Measurements from ENCODE around the gene FKBP1B.
"Not testable (repeated sequence)": the region's sequence is repeated elsewhere in the genome, so short reads cannot be mapped to it uniquely, and the experiment has no call there.

Gene FKBP1B

DNA sequence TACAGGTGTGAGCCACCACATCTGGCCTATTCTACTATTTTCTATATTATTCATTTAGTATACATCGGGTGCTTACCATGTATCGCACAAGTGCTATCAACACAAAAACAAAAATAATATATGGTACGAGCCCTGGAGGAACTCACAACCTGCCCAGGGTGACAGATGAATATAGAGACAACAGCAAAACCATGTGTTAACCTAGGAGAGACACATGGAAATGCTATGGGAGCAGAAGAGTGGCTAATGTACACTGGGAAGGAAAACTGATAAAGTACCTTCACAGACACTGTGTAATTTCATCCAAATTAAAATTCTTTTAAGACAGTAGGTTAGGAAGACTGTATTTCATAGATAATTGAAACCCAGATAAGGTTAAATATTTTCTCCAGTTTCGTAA is 22.7 kb downstream of the FKBP1B start:
- DNase-seq (ENCODE audit: low read depth), result no peak

- no peak for DNase-seq (ENCODE audit: low read depth)
These were observed 24.3 kb downstream of the FKBP1B start for GRCh38 chr2:24073816-24074215.

GRCh38 chr2:24075259-24075658 is 25.7 kb downstream of the FKBP1B start:
- DNase-seq (ENCODE audit: low read depth), result peak; percentile 8

DNA sequence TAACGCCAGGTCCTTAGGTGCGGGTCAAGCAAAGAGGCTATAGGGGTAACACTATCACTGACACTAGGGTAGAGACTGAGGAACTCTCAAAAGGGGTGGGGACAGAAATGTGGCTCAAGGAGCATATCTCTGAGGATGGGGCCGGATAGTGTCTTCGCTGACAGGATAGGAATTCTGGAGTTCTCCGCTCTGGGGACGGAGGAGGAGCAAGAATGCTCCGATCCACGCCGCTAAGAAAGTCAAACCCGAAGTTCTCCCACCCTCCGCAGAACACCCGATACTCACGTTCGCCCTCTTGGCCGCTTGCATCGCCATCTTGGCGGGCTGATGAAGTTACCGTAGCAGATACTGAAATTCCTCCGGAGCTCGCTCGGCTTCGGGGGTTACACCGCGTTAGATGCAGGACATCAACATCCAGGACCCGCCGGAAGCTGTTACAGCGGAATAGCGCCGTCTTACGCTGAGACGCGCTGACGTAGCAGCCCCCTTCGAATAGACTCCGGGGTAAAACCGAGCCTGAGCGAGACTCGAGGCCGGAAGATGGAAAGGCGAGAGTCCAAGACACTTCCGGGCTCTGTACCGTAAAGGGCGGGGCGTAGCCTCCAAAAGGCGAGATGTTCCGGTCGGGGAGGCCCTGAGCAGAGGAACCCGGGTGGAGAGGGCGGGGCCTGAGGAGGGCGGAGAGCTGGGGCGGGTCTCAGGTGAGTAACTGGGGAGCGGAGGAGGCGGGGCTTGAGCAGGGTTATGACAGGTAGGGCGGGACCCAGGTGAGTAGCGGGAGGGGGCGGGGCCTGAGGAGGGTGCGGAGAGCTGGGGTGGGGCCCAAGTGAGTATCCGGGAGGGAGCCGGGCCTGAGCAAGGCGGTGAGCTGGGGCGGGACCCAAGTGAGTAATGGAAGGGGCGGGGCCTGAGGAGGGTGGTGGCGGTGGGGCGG is 26.6 kb downstream of the FKBP1B start, which contains the start of gene SF3B6:
Gene SF3B6 (minus strand): TSS at position 412 of the 934 bp plus-strand sequence. CDS start 97 bp downstream, at position 315.
- DNase-seq (ENCODE audit: low read depth), result peak; percentile 100

GRCh38 chr2:24076849-24077534 is 27.5 kb downstream of the FKBP1B start:
- no peak for DNase-seq (ENCODE audit: low read depth)

DNA sequence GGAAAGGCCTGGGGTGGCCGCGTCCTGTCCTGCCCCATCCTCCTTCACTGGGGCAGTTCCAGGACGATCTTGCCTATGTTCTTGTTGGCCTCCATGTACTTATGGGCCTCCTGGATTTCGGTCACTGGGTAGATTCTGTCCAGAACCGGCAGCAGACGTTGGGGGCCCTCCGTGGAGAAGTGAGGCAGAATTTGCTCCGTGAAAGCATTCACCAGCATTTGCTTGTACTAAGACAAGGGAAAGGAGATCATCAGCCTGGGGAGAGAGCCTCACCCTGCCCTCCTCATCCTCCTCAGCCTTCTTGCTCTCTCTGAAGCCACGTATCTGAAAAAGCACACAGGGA is 28.0 kb downstream of the FKBP1B start:
- peak; percentile 20 for DNase-seq (ENCODE audit: low read depth)

GRCh38 chr2:24077879-24078278 is 28.3 kb downstream of the FKBP1B start:
- DNase-seq (ENCODE audit: low read depth), result no peak

GRCh38 chr2:24080701-24081100 is 31.2 kb downstream of the FKBP1B start:
- no peak for DNase-seq (ENCODE audit: low read depth)

GRCh38 chr2:24082787-24083566 is 33.4 kb downstream of the FKBP1B start:
- DNase-seq (ENCODE audit: low read depth), result no peak

- DNase-seq (ENCODE audit: low read depth), result peak; percentile 79
These were observed 34.2 kb downstream of the FKBP1B start for GRCh38 chr2:24083567-24084385.

- DNase-seq (ENCODE audit: low read depth), result peak; percentile 90
These were observed 35.1 kb downstream of the FKBP1B start, which contains the start of gene TP53I3 for GRCh38 chr2:24084386-24085199. TP53I3 (minus strand) TSS chr2:24084834; CDS start chr2:24084326, 508 bp downstream.

GRCh38 chr2:24085200-24085489 is 35.6 kb downstream of the FKBP1B start:
- peak; percentile 53 for DNase-seq (ENCODE audit: low read depth)

DNA sequence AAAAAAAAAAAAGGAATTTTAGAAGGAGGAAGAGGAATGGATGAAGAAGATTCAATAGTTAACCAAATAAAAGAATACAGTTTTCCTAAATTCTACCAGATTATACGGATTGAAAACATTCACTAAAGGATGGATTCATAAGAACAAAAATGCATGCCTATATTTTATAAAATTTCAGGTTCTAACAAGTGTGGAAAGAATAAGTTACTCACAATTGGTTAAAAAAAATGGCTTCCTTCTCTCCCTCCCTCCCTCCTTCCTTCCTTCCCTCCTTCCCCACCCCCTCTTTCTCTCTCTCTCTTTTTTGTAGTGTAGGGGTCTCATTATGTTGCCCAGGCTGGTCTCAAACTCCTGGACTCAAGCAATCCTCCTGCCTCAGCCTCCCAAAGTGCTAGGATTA is 36.7 kb downstream of the FKBP1B start:
- DNase-seq (ENCODE audit: low read depth), result no peak

DNA sequence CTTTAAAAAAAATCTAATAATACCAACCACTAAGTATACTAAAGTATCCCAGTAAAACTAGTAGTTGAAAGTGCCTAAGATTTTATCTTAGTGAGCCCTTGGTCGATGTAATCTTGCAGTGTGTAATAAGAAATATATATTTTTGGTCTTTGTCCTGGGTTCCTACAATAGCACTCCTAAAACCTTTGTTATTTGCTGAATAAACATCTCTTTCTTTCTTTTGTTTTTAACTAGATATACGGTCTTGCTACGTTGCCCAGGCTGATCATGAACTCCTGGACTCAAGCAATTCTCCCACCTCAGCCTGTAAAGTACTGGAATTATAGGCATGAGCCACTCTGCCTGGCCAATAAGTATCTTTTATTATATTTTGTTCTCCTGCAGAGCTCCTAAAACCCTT is 37.5 kb downstream of the FKBP1B start:
- no peak for DNase-seq (ENCODE audit: low read depth)

DNA sequence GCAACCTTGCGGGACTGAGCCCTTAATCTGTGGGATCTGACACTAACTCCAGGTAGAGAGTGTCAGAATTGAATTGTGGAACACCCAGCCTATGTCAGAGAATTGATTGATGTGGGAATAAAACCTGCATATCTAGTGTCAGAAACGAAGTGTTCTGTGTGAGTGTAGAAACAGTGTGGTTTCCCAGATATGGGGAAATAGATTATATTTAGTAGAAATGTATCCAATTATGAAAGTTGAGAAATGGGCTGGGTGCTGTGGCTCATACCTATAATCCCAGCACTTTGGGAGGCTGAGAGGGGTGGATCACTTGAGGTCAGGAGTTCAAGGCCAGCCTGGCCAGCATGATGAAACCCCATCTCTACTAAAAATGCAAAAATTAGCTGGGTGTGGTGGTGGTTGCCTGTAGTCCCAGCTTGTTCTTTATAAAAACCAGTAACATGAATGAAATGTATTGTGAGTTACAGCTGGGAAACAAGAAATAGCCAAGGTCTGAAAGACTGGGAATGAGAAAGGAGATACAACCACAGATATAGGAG is 39.3 kb downstream of the FKBP1B start:
- peak; percentile 20 for DNase-seq (ENCODE audit: low read depth)

GRCh38 chr2:24093270-24093669 is 43.7 kb downstream of the FKBP1B start:
- not testable (repeated sequence) for DNase-seq (ENCODE audit: low read depth)

GRCh38 chr2:24095171-24095677 is 45.7 kb downstream of the FKBP1B start:
- not testable (repeated sequence) for DNase-seq (ENCODE audit: low read depth)

- not testable (repeated sequence) for DNase-seq (ENCODE audit: low read depth)
These were observed 51.2 kb downstream of the FKBP1B start for GRCh38 chr2:24100732-24101131.

DNA sequence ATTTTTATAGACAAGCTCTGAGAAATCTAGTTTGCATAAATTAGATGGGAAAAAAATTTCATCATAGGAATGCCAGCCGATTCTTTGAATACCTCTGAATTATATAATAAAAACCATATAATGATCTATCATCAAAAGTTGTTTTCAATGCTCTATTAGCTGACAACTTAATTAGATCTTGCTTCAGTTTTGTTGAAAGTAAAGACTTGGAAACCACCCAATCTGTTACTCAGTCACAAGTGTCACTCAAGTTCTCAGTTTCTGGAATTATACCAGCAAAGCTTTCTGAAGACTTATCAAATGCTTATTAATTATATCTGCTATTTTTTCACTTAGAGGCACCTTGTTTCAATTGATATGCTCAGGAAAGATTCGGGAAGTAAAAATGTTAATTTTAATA is 52.5 kb downstream of the FKBP1B start:
- DNase-seq (ENCODE audit: low read depth), result no peak

- DNase-seq (ENCODE audit: low read depth), result no peak
These were observed 53.1 kb downstream of the FKBP1B start for GRCh38 chr2:24102677-24103076.

Measured in iris pigment epithelial cell (primary cell).